Sigmoid colon (tissue), 4 donors: Measurements from ENCODE around the gene GCNT2.

Experiments
- POLR2AphosphoS5 ChIP-seq, 4 donors: sonication (generic); formaldehyde crosslinking; IDR thresholded peaks; one replicate each; pipeline ENCODE4 v1.6.1; 2017; ENCODE audit warnings: antibody characterized with exemption in 4 of 4
- TF ChIP-seq, protein P1 (sequence below), 4 experiments: fragments of 450-650 bp in 3 of 4; fragments of 200-600 bp in 1 of 4; IDR thresholded peaks; one replicate each; pipeline ENCODE4 v1.5.1; 2016 to 2019; ENCODE audit warnings: antibody characterized with exemption in 4 of 4, mild to moderate bottlenecking in 3 of 4, moderate library complexity in 2 of 4

DNA sequence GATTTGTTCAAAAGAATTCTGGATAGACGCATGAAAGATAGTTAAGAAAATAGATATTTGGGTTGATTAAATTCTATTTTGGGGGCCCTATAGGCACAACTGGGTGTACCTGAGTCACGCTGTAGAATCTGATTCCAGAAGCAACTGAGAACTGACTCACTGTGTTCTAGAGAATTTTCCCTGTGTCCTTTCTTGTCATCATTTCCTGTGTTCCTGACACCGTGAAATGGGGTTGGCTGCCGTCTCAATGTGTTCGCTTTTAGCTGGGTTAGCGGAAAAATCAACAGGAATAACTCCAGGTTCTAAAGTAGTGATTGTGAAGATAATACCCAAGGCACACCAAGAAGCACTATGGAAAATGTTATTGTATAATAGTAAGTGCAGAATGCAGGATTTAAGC lies 5.0 kb downstream of the GCNT2 start:
- TF ChIP-seq, protein P1, sequence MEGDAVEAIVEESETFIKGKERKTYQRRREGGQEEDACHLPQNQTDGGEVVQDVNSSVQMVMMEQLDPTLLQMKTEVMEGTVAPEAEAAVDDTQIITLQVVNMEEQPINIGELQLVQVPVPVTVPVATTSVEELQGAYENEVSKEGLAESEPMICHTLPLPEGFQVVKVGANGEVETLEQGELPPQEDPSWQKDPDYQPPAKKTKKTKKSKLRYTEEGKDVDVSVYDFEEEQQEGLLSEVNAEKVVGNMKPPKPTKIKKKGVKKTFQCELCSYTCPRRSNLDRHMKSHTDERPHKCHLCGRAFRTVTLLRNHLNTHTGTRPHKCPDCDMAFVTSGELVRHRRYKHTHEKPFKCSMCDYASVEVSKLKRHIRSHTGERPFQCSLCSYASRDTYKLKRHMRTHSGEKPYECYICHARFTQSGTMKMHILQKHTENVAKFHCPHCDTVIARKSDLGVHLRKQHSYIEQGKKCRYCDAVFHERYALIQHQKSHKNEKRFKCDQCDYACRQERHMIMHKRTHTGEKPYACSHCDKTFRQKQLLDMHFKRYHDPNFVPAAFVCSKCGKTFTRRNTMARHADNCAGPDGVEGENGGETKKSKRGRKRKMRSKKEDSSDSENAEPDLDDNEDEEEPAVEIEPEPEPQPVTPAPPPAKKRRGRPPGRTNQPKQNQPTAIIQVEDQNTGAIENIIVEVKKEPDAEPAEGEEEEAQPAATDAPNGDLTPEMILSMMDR (IDR thresholded peaks at IDR 0.05): no peak
- TF ChIP-seq POLR2AphosphoS5 (IDR thresholded peaks at IDR 0.05): no peak
